Parietal lobe (tissue), 1 donor: ENCODE measurements around the gene GLRA2. TPM values are rescaled to one million over a fixed set of nuclear protein-coding genes. Genes with fewer than 3 reads are reported as not detected.

ENCODE experiments used
- total RNA-seq: library from RNA; depleted of rRNA; stranded (reverse); fragments of >200 nt; gene quantifications from one replicate; pipeline ENCODE4 v1.2.3, GENCODE V29; 2014

Gene GLRA2
- total RNA-seq, result 86.1 TPM

GRCh38 chrX:14529290-14529989 lies at the start of gene GLRA2:
GLRA2 (plus strand) TSS chrX:14529536; CDS start chrX:14530058, 522 bp downstream.

